ENCODE measurements around the gene FAM200B.
A peak's percentile ranks its signal among the peaks of the same experiment; 100 is the strongest.

FAM200B gene

GRCh38 chr4:15681067-15681371, 608 bp upstream of the FAM200B start:
- no peaks in the 10 kb centered on the region for H3K9me3 ChIP-seq (ENCODE audit: control insufficient read depth, insufficient read depth, low read length)
- no peak overlapping the region for H3K27ac ChIP-seq (ENCODE audit: low read length)
- no CpG with 5 or more reads among the region's 14 CpGs for WGBS (ENCODE audit: insufficient coverage, insufficient read length)
- no peaks in the 10 kb centered on the region; the same call in 1 of the 2 replicates for H3K36me3 ChIP-seq (ENCODE audit: control insufficient read depth, insufficient read depth, low read length)
- peaks cover 2% of the 10 kb centered on the region; the same call in 1 of the 2 replicates for H3K4me1 ChIP-seq (ENCODE audit: control insufficient read depth, insufficient read depth, low read length)
- DNase-seq (ENCODE audit: low read depth, low spot score), result no peak
- H3K4me3 ChIP-seq (ENCODE audit: low read length), result peak overlapping the region; percentile 83; the same call in 1 of the 2 replicates
- H3K27me3 ChIP-seq (ENCODE audit: control insufficient read depth, insufficient read depth, low read length), result no peaks in the 10 kb centered on the region

DNA sequence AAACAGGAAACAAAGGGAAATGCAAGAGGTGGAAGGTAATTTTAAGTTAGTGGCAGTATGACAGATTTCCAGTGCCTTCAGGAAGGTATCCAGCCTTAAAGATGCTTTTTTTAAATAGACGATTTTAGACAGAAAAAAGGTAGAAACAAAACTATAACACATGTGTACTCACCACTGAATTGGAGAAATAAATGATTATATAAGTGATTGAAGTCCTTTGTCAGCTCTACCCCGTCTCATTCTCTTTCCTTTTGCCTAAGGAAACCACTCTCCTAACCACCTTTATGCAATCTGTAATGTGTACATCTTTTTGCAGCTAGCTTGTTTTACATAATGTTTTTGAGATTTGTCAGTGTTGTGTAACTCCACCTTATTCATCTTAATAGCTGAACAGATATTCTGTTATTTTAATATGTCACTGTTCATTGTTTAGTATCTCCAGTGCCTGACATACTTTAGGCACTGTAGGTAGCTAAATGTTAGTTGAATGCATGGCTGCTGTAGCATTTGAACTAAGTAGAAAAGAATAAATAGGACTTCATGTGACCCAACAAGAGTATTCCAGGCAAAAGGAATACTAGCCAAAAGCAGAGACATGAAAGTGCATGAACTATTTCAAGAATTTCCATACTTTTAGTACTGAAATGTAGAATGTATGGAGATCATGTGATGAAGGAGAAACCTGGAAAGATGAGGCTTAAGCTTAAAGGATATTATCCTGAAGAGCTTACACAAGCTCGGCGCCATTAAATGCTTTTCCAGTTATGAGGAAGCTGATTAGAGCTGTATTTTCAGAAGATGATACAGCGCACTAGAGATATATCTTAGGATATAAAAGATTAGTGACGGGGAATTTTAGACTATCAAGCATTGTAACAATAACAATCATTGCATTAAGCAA, 865 bp downstream of the FAM200B start:
- H3K4me3 ChIP-seq (ENCODE audit: low read length), result peak overlapping the region; percentile 85; the same call in 1 of the 2 replicates
- WGBS (ENCODE audit: insufficient coverage, insufficient read length), result no CpG with 5 or more reads among the region's 6 CpGs
- no peak overlapping the region for H3K27ac ChIP-seq (ENCODE audit: low read length)
- no peaks in the 10 kb centered on the region for H3K9me3 ChIP-seq (ENCODE audit: control insufficient read depth, insufficient read depth, low read length)
- no peak for DNase-seq (ENCODE audit: low read depth, low spot score)
- no peaks in the 10 kb centered on the region for H3K27me3 ChIP-seq (ENCODE audit: control insufficient read depth, insufficient read depth, low read length)
- H3K36me3 ChIP-seq (ENCODE audit: control insufficient read depth, insufficient read depth, low read length), result no peaks in the 10 kb centered on the region; the same call in 1 of the 2 replicates
- peaks cover under 1% of the 10 kb centered on the region; the same call in 1 of the 2 replicates for H3K4me1 ChIP-seq (ENCODE audit: control insufficient read depth, insufficient read depth, low read length)

DNA sequence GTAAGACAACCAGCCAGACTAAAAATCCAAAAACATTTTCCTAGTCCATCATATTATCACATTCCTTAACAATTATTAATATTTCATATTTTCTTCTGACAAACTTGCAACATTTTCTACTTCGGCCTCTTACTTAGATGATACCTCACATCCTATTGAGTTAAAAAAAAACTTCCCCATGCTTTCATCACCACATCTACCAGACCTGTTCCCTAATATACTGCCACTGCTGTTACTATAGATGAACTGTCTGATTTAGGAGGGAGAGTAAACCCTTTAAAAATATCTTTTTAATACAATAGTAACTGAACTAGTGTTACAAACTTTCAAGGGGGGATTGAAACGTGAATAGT, 1.5 kb downstream of the FAM200B start:
- no peak overlapping the region; the same call in 1 of the 2 replicates for H3K4me3 ChIP-seq (ENCODE audit: low read length)
- no peaks in the 10 kb centered on the region for H3K9me3 ChIP-seq (ENCODE audit: control insufficient read depth, insufficient read depth, low read length)
- no peak for DNase-seq (ENCODE audit: low read depth, low spot score)
- WGBS (ENCODE audit: insufficient coverage, insufficient read length), result 100% methylated on average over 1 of the region's 2 CpGs
- no peaks in the 10 kb centered on the region; the same call in 1 of the 2 replicates for H3K36me3 ChIP-seq (ENCODE audit: control insufficient read depth, insufficient read depth, low read length)
- H3K27me3 ChIP-seq (ENCODE audit: control insufficient read depth, insufficient read depth, low read length), result no peaks in the 10 kb centered on the region
- no peaks in the 10 kb centered on the region; the same call in 1 of the 2 replicates for H3K4me1 ChIP-seq (ENCODE audit: control insufficient read depth, insufficient read depth, low read length)
- H3K27ac ChIP-seq (ENCODE audit: low read length), result no peak overlapping the region

DNA sequence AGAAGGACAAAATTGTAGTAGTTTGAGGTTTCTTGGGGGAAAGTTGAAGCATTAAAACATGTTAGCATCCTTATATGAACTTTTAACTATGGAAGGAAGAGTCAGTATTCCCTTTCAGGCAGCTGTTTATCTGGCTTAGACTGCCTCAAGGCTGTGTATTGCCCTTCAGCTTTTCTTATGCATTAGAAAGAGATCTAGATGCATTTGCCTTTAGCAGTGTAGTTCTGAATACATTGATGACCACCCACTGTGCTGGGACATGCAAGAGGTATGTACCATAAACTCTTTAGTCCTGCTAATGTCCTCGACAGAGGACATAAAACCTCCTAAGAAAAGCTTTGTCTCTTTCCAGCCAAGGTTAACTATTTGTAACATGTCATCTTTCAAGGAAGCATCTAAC, 2.9 kb downstream of the FAM200B start:
- H3K27me3 ChIP-seq (ENCODE audit: control insufficient read depth, insufficient read depth, low read length), result no peaks in the 10 kb centered on the region
- no peaks in the 10 kb centered on the region for H3K9me3 ChIP-seq (ENCODE audit: control insufficient read depth, insufficient read depth, low read length)
- H3K4me1 ChIP-seq (ENCODE audit: control insufficient read depth, insufficient read depth, low read length), result no peaks in the 10 kb centered on the region; the same call in 1 of the 2 replicates
- H3K4me3 ChIP-seq (ENCODE audit: low read length), result no peak overlapping the region
- no peak overlapping the region for H3K27ac ChIP-seq (ENCODE audit: low read length)
- H3K36me3 ChIP-seq (ENCODE audit: control insufficient read depth, insufficient read depth, low read length), result no peaks in the 10 kb centered on the region; the same call in 1 of the 2 replicates
- no CpG with 5 or more reads among the region's 1 CpG for WGBS (ENCODE audit: insufficient coverage, insufficient read length)
- DNase-seq (ENCODE audit: low read depth, low spot score), result peak; percentile 54

DNA sequence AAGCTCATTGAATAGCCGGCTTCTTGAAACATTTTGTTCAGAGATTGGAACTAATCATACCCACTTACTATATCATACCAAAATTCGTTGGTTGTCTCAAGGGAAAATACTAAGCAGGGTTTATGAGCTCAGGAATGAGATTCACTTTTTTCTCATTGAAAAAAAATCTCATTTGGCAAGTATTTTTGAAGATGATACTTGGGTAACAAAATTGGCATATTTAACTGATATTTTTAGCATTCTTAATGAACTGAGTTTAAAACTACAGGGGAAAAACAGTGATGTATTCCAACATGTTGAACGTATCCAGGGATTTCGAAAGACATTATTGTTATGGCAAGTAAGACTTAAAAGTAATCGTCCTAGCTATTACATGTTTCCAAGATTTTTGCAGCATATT, 6.4 kb downstream of the FAM200B start:
- H3K4me3 ChIP-seq (ENCODE audit: low read length), result no peak overlapping the region
- peaks cover 1% of the 10 kb centered on the region; the same call in 1 of the 2 replicates for H3K4me1 ChIP-seq (ENCODE audit: control insufficient read depth, insufficient read depth, low read length)
- H3K27ac ChIP-seq (ENCODE audit: low read length), result no peak overlapping the region
- no peaks in the 10 kb centered on the region for H3K9me3 ChIP-seq (ENCODE audit: control insufficient read depth, insufficient read depth, low read length)
- no peak for DNase-seq (ENCODE audit: low read depth, low spot score)
- WGBS (ENCODE audit: insufficient coverage, insufficient read length), result no CpG with 5 or more reads among the region's 5 CpGs
- H3K36me3 ChIP-seq (ENCODE audit: control insufficient read depth, insufficient read depth, low read length), result no peaks in the 10 kb centered on the region; the same call in 1 of the 2 replicates
- no peaks in the 10 kb centered on the region for H3K27me3 ChIP-seq (ENCODE audit: control insufficient read depth, insufficient read depth, low read length)

DNA sequence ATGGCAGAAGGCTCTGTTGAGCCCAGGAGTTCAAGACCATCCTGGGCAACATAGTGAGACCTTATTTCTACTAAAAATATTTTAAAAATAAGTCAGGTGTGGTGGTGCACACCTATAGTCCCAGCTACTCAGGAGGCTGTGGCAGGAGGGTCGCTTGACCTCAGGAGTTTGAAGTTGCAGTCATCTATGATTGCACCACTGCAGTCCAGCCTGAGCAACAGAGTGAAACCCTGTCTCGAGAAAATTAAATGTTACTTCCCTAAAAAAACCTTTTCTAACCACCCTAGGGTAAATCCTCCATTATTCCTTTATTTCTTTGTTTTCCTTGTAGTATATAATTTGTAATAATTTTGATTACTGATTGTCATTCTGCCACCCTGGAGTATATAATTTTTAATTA, 7.9 kb downstream of the FAM200B start:
- Histone ChIP-seq H3K4me3 (ENCODE audit: low read length) (no peak overlapping the region), H3K36me3 (ENCODE audit: control insufficient read depth, insufficient read depth, low read length) (no peaks in the 10 kb centered on the region; the same call in 1 of the 2 replicates), H3K9me3 (ENCODE audit: control insufficient read depth, insufficient read depth, low read length) (no peaks in the 10 kb centered on the region), H3K4me1 (ENCODE audit: control insufficient read depth, insufficient read depth, low read length) (peaks cover 1% of the 10 kb centered on the region; the same call in 1 of the 2 replicates), H3K27me3 (ENCODE audit: control insufficient read depth, insufficient read depth, low read length) (no peaks in the 10 kb centered on the region), H3K27ac (ENCODE audit: low read length) (no peak overlapping the region)
- DNase-seq (ENCODE audit: low read depth, low spot score), result no peak
- no CpG with 5 or more reads among the region's 2 CpGs for WGBS (ENCODE audit: insufficient coverage, insufficient read length)

DNA sequence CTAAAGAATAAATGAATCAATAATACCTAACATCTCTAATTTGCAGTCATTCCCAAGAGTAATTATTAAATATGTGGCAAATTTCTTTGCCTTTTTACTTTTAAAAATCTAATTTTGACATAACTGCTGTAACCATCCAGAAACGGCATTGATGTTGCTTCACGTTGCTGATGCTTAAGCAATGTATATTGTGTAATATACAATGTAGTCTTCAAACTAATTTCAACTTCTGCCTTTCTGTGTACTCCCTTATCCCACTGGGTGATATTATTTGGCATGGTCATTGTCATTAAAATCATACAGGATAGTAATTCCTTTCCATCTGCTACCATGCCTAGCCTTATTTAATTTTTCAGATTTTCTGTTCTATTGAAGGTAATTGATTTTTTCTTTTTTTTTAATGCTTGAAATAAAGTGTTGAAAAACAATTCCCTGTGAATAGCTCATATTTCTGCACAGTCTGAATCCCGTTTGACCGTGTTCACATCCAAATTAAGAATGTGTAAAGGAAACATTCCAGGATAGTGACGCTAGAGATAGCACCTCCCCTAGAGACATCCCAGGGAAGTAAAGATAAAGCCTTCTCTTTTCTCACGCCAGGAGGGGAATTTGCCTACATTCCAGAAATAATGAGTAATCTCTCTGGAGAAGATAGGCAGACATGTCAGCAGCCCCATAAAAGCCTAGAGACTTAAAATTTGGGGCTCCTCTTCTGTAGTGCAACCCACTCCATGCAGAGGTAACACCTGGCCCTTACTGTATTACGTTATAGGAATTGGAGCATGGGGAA, 8.6 kb downstream of the FAM200B start:
- Histone ChIP-seq H3K27ac (ENCODE audit: low read length) (no peak overlapping the region), H3K9me3 (ENCODE audit: control insufficient read depth, insufficient read depth, low read length) (no peaks in the 10 kb centered on the region), H3K36me3 (ENCODE audit: control insufficient read depth, insufficient read depth, low read length) (no peaks in the 10 kb centered on the region; the same call in 1 of the 2 replicates), H3K4me3 (ENCODE audit: low read length) (no peak overlapping the region), H3K4me1 (ENCODE audit: control insufficient read depth, insufficient read depth, low read length) (peaks cover 3% of the 10 kb centered on the region; the same call in 1 of the 2 replicates), H3K27me3 (ENCODE audit: control insufficient read depth, insufficient read depth, low read length) (no peaks in the 10 kb centered on the region)
- WGBS (ENCODE audit: insufficient coverage, insufficient read length), result no CpG with 5 or more reads among the region's 7 CpGs
- DNase-seq (ENCODE audit: low read depth, low spot score), result no peak

- no peaks in the 10 kb centered on the region for H3K9me3 ChIP-seq (ENCODE audit: control insufficient read depth, insufficient read depth, low read length)
- no peak overlapping the region for H3K27ac ChIP-seq (ENCODE audit: low read length)
- H3K4me3 ChIP-seq (ENCODE audit: low read length), result no peak overlapping the region
- peaks cover 3% of the 10 kb centered on the region; the same call in 1 of the 2 replicates for H3K4me1 ChIP-seq (ENCODE audit: control insufficient read depth, insufficient read depth, low read length)
- DNase-seq (ENCODE audit: low read depth, low spot score), result no peak
- no peaks in the 10 kb centered on the region for H3K27me3 ChIP-seq (ENCODE audit: control insufficient read depth, insufficient read depth, low read length)
- WGBS (ENCODE audit: insufficient coverage, insufficient read length), result no CpG with 5 or more reads among the region's 3 CpGs
- H3K36me3 ChIP-seq (ENCODE audit: control insufficient read depth, insufficient read depth, low read length), result no peaks in the 10 kb centered on the region
Measured at GRCh38 chr4:15691346-15692135, 9.9 kb downstream of the FAM200B start.

- H3K9me3 ChIP-seq (ENCODE audit: control insufficient read depth, insufficient read depth, low read length), result no peaks in the 10 kb centered on the region
- DNase-seq (ENCODE audit: low read depth, low spot score), result no peak
- no peak overlapping the region for H3K4me3 ChIP-seq (ENCODE audit: low read length)
- WGBS (ENCODE audit: insufficient coverage, insufficient read length), result no CpG with 5 or more reads among the region's 2 CpGs
- peaks cover 3% of the 10 kb centered on the region; the same call in 1 of the 2 replicates for H3K4me1 ChIP-seq (ENCODE audit: control insufficient read depth, insufficient read depth, low read length)
- H3K36me3 ChIP-seq (ENCODE audit: control insufficient read depth, insufficient read depth, low read length), result no peaks in the 10 kb centered on the region
- H3K27ac ChIP-seq (ENCODE audit: low read length), result no peak overlapping the region
- H3K27me3 ChIP-seq (ENCODE audit: control insufficient read depth, insufficient read depth, low read length), result no peaks in the 10 kb centered on the region
Measured at GRCh38 chr4:15692602-15693001, 11.0 kb downstream of the FAM200B start.

- no peak for DNase-seq (ENCODE audit: low read depth, low spot score)
- Histone ChIP-seq H3K36me3 (ENCODE audit: control insufficient read depth, insufficient read depth, low read length) (no peaks in the 10 kb centered on the region), H3K27ac (ENCODE audit: low read length) (no peak overlapping the region)
Measured at GRCh38 chr4:15694431-15694830, 12.8 kb downstream of the FAM200B start.

More at GRCh38 chr4:15694431-15694830, 12.8 kb downstream of the FAM200B start:
- Histone ChIP-seq H3K9me3 (ENCODE audit: control insufficient read depth, insufficient read depth, low read length) (no peaks in the 10 kb centered on the region), H3K27me3 (ENCODE audit: control insufficient read depth, insufficient read depth, low read length) (no peaks in the 10 kb centered on the region), H3K4me3 (ENCODE audit: low read length) (no peak overlapping the region), H3K4me1 (ENCODE audit: control insufficient read depth, insufficient read depth, low read length) (peaks cover 3% of the 10 kb centered on the region; the same call in 1 of the 2 replicates)
- WGBS (ENCODE audit: insufficient coverage, insufficient read length), result no CpG with 5 or more reads among the region's 4 CpGs

All from iPS DF 6.9 (cell line).